GM23248 (cell line): Measurements from ENCODE around the gene CALHM3.

Experiments
- EZH2 ChIP-seq: fragments of 200-600 bp; sonication (generic); IDR thresholded peaks from 2 replicates; pipeline ENCODE4 v1.6.1; 2018; ENCODE audit warnings: antibody characterized with exemption, mild to moderate bottlenecking; ENCODE audit not compliant: insufficient read depth, poor library complexity, severe bottlenecking
- EZH2phosphoT487 ChIP-seq: fragments of 200-600 bp; sonication (generic); IDR thresholded peaks from 2 replicates; pipeline ENCODE4 v1.6.1; 2018; ENCODE audit warnings: antibody characterized with exemption, moderate library complexity, mild to moderate bottlenecking, low read depth; ENCODE audit not compliant: insufficient read depth

GRCh38 chr10:103445767-103446567 is 33.1 kb downstream of the CALHM3 start:
- no peak for TF ChIP-seq EZH2phosphoT487
- TF ChIP-seq EZH2: no peak
